DOHH2 (cell line): ENCODE results near the gene CAPRIN2.

Experiments used
- H3F3A ChIP-seq: fragments of 200-600 bp; sonication (generic), shearing (Covaris generic); 2 replicates; pipeline ENCODE4 v1.6.0; 2016; ENCODE audit warnings: antibody characterized with exemption, mild to moderate bottlenecking; ENCODE audit not compliant: control insufficient read depth, insufficient read depth
- H3K27ac ChIP-seq: fragments of 200-600 bp; sonication (generic); 2 replicates; pipeline ENCODE4 v1.5.1; 2014; ENCODE audit warnings: low read depth, mild to moderate bottlenecking, low read length, moderate library complexity
- H3K27me3 ChIP-seq: fragments of 200-600 bp; sonication (generic); 2 replicates; pipeline ENCODE4 v1.6.1; 2014; ENCODE audit warnings: mild to moderate bottlenecking, low read length, mixed read lengths; ENCODE audit not compliant: control insufficient read depth
- H3K36me3 ChIP-seq: fragments of 200-600 bp; sonication (generic); 2 replicates; pipeline ENCODE4 v1.6.1; 2014; ENCODE audit warnings: mild to moderate bottlenecking, low read length, moderate library complexity, mixed read lengths; ENCODE audit not compliant: control insufficient read depth
- H3K4me1 ChIP-seq: fragments of 200-600 bp; sonication (generic); 2 replicates; pipeline ENCODE4 v1.6.1; 2014; ENCODE audit warnings: mild to moderate bottlenecking, low read length, mixed read lengths; ENCODE audit not compliant: control insufficient read depth
- H3K4me2 ChIP-seq: fragments of 200-600 bp; sonication (generic); 2 replicates; pipeline ENCODE4 v1.6.0; 2014; ENCODE audit warnings: mild to moderate bottlenecking, low read length, moderate library complexity
- H3K4me3 ChIP-seq: fragments of 200-600 bp; sonication (generic); 2 replicates; pipeline ENCODE4 v1.5.1; 2014; ENCODE audit warnings: mild to moderate bottlenecking, low read length, mixed read lengths
- H3K79me2 ChIP-seq: fragments of 200-600 bp; sonication (generic); 2 replicates; pipeline ENCODE4 v1.6.1; 2014; ENCODE audit warnings: mild to moderate bottlenecking, low read length, mixed read lengths; ENCODE audit not compliant: control insufficient read depth
- H3K9me2 ChIP-seq: fragments of 200-600 bp; sonication (generic); replicated peaks from 2 replicates; pipeline ENCODE4 v1.6.1; 2014; ENCODE audit warnings: mild to moderate bottlenecking, low read length, mixed read lengths; ENCODE audit not compliant: control insufficient read depth
- H3K9me3 ChIP-seq: fragments of 200-600 bp; sonication (generic); 2 replicates; pipeline ENCODE4 v1.6.1; 2014; ENCODE audit warnings: antibody characterized with exemption, low read length, mixed read lengths; ENCODE audit not compliant: control insufficient read depth, insufficient read depth
- H4K20me1 ChIP-seq: fragments of 200-600 bp; sonication (generic); 2 replicates; pipeline ENCODE4 v1.6.0; 2014; ENCODE audit warnings: low read depth, mild to moderate bottlenecking, antibody characterized with exemption, low read length, moderate library complexity; ENCODE audit not compliant: control insufficient read depth, insufficient read depth
- CTCF ChIP-seq: fragments of 200-600 bp; sonication (generic); IDR thresholded peaks from one replicate; pipeline ENCODE4 v1.5.1; 2014; ENCODE audit warnings: antibody characterized with exemption, mild to moderate bottlenecking, low read depth, low read length; ENCODE audit not compliant: poor library complexity, severe bottlenecking
- EZH2phosphoT487 ChIP-seq: fragments of 200-600 bp; sonication (generic); IDR thresholded peaks from 2 replicates; pipeline ENCODE4 v1.6.1; 2017; ENCODE audit warnings: borderline replicate concordance, mild to moderate bottlenecking, antibody characterized with exemption, low read length, moderate library complexity, mixed read lengths

CAPRIN2 gene

GRCh38 chr12:30763053-30763452, 8.3 kb upstream of the CAPRIN2 start:
- H3K79me2 ChIP-seq = no peaks in the 10 kb centered on the region
- no peak overlapping the region for H3K27ac ChIP-seq
- H3K4me2 ChIP-seq = no peak overlapping the region
- no peaks in the 10 kb centered on the region for H3F3A ChIP-seq
- TF ChIP-seq CTCF (no peak), EZH2phosphoT487 (no peak)
- no peaks in the 10 kb centered on the region for H3K9me3 ChIP-seq
- no peaks in the 10 kb centered on the region for H4K20me1 ChIP-seq
- no peak overlapping the region for H3K4me3 ChIP-seq
- no peaks in the 10 kb centered on the region for H3K9me2 ChIP-seq
- H3K4me1 ChIP-seq = no peaks in the 10 kb centered on the region
- H3K27me3 ChIP-seq = peaks cover 12% of the 10 kb centered on the region; the same call in 1 of the 2 replicates
- H3K36me3 ChIP-seq = no peaks in the 10 kb centered on the region

GRCh38 chr12:30761730-30762129, 7.0 kb upstream of the CAPRIN2 start:
- TF ChIP-seq CTCF (no peak), EZH2phosphoT487 (no peak)
- H3K4me3 ChIP-seq = no peak overlapping the region
- peaks cover 7% of the 10 kb centered on the region; the same call in 1 of the 2 replicates for H3K27me3 ChIP-seq

GRCh38 chr12:30757316-30757715, 2.6 kb upstream of the CAPRIN2 start:
- TF ChIP-seq EZH2phosphoT487 (no peak), CTCF (no peak)
- H3K27me3 ChIP-seq = no peaks in the 10 kb centered on the region
- H3K79me2 ChIP-seq = 0 out of 2 replicates have a peak, but pooled peaks cover 3% of the 10 kb centered on the region
- H4K20me1 ChIP-seq = no peaks in the 10 kb centered on the region
- no peak overlapping the region for H3K27ac ChIP-seq
- H3K9me3 ChIP-seq = no peaks in the 10 kb centered on the region
- H3K4me1 ChIP-seq = peaks cover 22% of the 10 kb centered on the region
- no peak overlapping the region for H3K4me3 ChIP-seq
- H3K9me2 ChIP-seq = no peaks in the 10 kb centered on the region
- H3F3A ChIP-seq = peaks cover 4% of the 10 kb centered on the region; the same call in 1 of the 2 replicates
- no peaks in the 10 kb centered on the region for H3K36me3 ChIP-seq
- H3K4me2 ChIP-seq = no peak overlapping the region

More at GRCh38 chr12:30761730-30762129, 7.0 kb upstream of the CAPRIN2 start:
- H3K9me3 ChIP-seq = no peaks in the 10 kb centered on the region
- H3K36me3 ChIP-seq = no peaks in the 10 kb centered on the region
- no peaks in the 10 kb centered on the region for H4K20me1 ChIP-seq
- H3K79me2 ChIP-seq = no peaks in the 10 kb centered on the region
- H3K4me1 ChIP-seq = no peaks in the 10 kb centered on the region
- H3F3A ChIP-seq = no peaks in the 10 kb centered on the region
- H3K9me2 ChIP-seq = no peaks in the 10 kb centered on the region
- no peak overlapping the region for H3K27ac ChIP-seq
- no peak overlapping the region for H3K4me2 ChIP-seq
